ENCODE measurements around the gene ATOH8. TPM values are rescaled to one million over a fixed set of nuclear protein-coding genes. Genes with fewer than 3 reads are reported as not detected.

The ATOH8 gene
- total and polyA plus RNA-seq, 12 donors: 8.7 to 45.9 (median 17.8) TPM

- H3K36me3 ChIP-seq: peaks cover 0 to 74% (median 9%) of the 10 kb centered on the region in 9 donors
- H3K4me1 ChIP-seq: peaks cover 10 to 61% (median 32%) of the 10 kb centered on the region in 9 donors
- peak overlapping the region in 1 of 10 donors; percentile 70 for H3K27ac ChIP-seq
- H3K9me3 ChIP-seq: no peaks in the 10 kb centered on the region
- ATAC-seq (no peak), DNase-seq (no peak)
- H3K27me3 ChIP-seq: no peaks in the 10 kb centered on the region
- H3K4me3 ChIP-seq: no peak overlapping the region
- intact Hi-C loops (cut with DNase I): no loop called here
- WGBS, 2 donors: 94 to 96% methylated on average over 14 of the region's 14 CpGs
- no peak for TF ChIP-seq CTCF (IDR thresholded peaks at IDR 0.05)
Observed at GRCh38 chr2:85786865-85787264, 33.1 kb downstream of the ATOH8 start.

- TF ChIP-seq CTCF (IDR thresholded peaks at IDR 0.05): no peak
- intact Hi-C loops (cut with DNase I): no loop called here
- Histone ChIP-seq H3K36me3 (peaks cover 0 to 69% (median 9%) of the 10 kb centered on the region in 9 donors), H3K4me3 (no peak overlapping the region), H3K4me1 (peaks cover 12 to 66% (median 38%) of the 10 kb centered on the region in 9 donors), H3K9me3 (no peaks in the 10 kb centered on the region), H3K27ac (peak overlapping the region in 1 of 10 donors; percentile 17), H3K27me3 (no peaks in the 10 kb centered on the region)
- DNase-seq: no peak
- 88 to 96% methylated on average over 8 of the region's 8 CpGs for WGBS, 2 donors
- ATAC-seq: no peak
Observed at GRCh38 chr2:85787282-85787980, 33.6 kb downstream of the ATOH8 start.

- Histone ChIP-seq H3K36me3 (peaks cover 0 to 64% (median 9%) of the 10 kb centered on the region in 9 donors), H3K27me3 (no peaks in the 10 kb centered on the region), H3K4me1 (peaks cover 17 to 72% (median 43%) of the 10 kb centered on the region in 9 donors), H3K9me3 (no peaks in the 10 kb centered on the region), H3K27ac (no peak overlapping the region), H3K4me3 (no peak overlapping the region)
- intact Hi-C loops (cut with DNase I): no loop called here
- no peak for TF ChIP-seq CTCF (IDR thresholded peaks at IDR 0.05)
- 92 to 95% methylated on average over 6 of the region's 6 CpGs for WGBS, 2 donors
- DNase-seq (no peak), ATAC-seq (no peak)
Observed at GRCh38 chr2:85787981-85788340, 34.2 kb downstream of the ATOH8 start.

- TF ChIP-seq CTCF (IDR thresholded peaks at IDR 0.05): no peak
- intact Hi-C loops (cut with DNase I): no loop called here
- H3K4me3 ChIP-seq: no peak overlapping the region
- H3K4me1 ChIP-seq: peaks cover 18 to 78% (median 47%) of the 10 kb centered on the region in 9 donors
- peaks cover 0 to 61% (median 9%) of the 10 kb centered on the region in 9 donors for H3K36me3 ChIP-seq
- 67 to 75% methylated on average over 3 of the region's 3 CpGs for WGBS, 2 donors
- DNase-seq (no peak), ATAC-seq (no peak)
- H3K27me3 ChIP-seq: no peaks in the 10 kb centered on the region
- H3K27ac ChIP-seq: no peak overlapping the region
- no peaks in the 10 kb centered on the region for H3K9me3 ChIP-seq
Observed at GRCh38 chr2:85788603-85789002, 34.8 kb downstream of the ATOH8 start.
